T follicular helper cell (primary cell): ENCODE measurements around the gene ADAMTS13.
"Not testable (repeated sequence)": the region's sequence is repeated elsewhere in the genome, so short reads cannot be mapped to it uniquely, and the experiment has no call there.

ENCODE experiments used
- DNase-seq: peaks from one replicate; pipeline ENCODE4 v3.0.0-alpha.2; 2020; ENCODE audit warnings: low read depth

Gene ADAMTS13

GRCh38 chr9:133392308-133392707 lies 29.9 kb upstream of the ADAMTS13 start:
- not testable (repeated sequence) for DNase-seq

GRCh38 chr9:133393399-133393798 lies 28.8 kb upstream of the ADAMTS13 start:
- no peak for DNase-seq

DNA sequence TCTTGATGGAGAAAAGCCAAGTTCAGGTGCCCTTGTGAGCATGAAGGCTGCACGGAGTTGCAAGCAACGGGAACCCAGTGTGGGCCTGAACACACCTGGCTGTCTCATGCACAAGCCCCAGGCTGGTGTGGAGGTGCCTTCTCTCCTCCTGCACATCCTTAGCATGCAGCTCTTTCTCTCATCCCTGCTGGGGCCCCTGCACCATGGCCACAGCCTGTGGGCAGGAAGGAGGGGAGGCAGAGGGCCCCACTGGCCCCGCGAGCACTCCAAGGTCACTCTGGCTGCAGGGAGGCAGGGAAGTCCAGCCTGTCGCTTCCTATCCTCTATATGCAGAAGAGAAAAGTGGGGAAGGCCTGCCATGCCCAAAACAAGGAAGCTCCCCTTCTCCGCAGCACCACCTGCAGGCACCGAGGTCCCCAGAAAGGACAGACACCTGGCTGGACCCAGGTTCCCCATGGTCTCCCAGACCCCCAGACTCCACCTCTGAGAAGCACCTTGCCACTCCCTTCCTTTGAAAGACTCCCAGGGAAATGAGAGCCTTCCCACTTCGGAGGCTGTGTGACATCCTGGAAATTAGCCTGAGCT lies 27.4 kb upstream of the ADAMTS13 start:
- DNase-seq: no peak

- no peak for DNase-seq
Observed at GRCh38 chr9:133396952-133397351, 25.2 kb upstream of the ADAMTS13 start.

DNA sequence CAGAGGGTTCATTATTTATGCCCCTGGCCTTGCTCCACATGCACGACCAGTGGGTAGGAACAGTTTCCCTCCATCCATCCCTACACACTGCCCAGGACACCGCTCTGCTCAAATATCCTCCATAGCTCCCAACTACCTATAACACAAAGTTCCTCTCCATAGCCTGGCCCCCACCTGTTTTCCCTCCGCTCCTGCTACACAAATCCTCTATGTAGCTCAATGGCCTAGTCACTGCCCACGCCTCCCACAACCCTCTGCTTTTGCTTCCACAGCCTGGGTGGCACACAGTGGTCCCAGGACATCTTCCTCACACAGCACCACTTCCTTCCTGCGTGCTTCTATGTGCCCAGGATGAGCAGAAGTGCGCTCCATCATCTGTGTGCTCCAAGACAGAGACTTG lies 24.8 kb upstream of the ADAMTS13 start:
- DNase-seq: no peak

DNA sequence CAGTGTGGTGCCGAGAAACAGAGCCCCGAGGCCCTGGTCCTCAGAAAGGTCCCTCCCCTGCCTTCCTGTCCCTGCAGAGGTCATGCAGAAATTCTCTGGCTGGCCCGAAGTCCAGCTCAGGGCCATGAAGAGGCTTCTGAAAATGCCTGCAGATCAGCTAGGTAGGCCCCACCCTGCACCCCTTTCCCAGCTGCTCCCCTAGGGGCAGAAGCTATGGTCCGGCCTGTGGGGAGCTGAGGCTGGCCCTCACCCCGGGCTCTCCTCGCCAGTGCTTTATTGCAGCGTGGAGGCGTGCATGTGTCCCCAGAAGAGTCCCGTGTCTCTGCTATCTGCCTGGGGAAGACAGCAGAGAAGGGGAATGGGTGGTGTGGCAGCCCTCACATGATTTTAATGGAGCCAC lies 24.3 kb upstream of the ADAMTS13 start:
- DNase-seq: no peak

- DNase-seq: no peak
Observed at GRCh38 chr9:133400292-133400691, 21.9 kb upstream of the ADAMTS13 start.

GRCh38 chr9:133401588-133401987 lies 20.6 kb upstream of the ADAMTS13 start:
- DNase-seq: no peak

DNA sequence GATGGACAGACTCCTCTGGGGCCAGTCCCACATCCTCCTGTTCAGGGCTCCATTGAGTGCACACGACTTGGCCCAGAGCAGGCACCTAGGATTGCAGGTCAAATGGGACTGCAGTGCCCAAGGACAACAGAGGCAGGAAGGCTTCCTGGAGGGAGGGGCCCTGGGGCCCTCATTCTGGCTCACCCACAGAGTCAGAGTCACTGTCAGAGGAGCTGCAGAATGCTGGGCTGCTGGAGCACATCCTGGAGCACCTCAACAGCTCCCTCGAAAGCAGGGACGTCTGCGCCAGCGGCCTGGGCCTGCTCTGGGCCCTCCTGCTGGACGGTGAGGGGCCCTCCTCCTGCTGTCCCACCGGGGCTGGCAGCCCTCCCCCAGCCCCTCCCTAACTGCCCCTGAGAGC lies 19.5 kb upstream of the ADAMTS13 start:
- no peak for DNase-seq

- peak; percentile 45 for DNase-seq
Observed at GRCh38 chr9:133403766-133404453, 18.3 kb upstream of the ADAMTS13 start.

DNA sequence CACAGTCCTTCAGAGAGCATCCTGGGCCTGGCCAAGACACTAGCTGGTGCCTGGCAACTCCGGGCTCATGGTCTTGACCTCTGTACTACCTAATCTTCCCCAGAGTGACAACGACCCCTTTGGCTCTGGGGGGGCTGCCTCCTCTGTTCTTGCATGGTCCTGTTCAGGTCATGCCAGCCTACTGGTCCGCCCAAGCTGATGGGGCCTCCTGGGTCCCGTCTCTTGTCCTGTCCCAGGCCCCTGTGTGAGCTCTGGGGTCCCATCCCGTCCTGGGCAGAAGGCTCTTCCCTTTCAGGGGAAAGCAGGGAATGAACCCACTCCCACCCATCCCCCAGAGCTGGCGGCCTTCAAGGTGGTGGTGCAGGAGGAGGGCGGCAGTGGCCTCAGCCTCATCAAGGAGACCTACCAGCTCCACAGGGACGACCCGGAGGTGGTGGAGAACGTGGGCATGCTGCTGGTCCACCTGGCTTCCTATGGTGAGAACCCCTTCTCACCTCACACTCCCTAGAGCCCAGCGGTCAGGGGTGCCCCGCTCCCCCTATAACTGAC lies 17.6 kb upstream of the ADAMTS13 start:
- DNase-seq: no peak

DNA sequence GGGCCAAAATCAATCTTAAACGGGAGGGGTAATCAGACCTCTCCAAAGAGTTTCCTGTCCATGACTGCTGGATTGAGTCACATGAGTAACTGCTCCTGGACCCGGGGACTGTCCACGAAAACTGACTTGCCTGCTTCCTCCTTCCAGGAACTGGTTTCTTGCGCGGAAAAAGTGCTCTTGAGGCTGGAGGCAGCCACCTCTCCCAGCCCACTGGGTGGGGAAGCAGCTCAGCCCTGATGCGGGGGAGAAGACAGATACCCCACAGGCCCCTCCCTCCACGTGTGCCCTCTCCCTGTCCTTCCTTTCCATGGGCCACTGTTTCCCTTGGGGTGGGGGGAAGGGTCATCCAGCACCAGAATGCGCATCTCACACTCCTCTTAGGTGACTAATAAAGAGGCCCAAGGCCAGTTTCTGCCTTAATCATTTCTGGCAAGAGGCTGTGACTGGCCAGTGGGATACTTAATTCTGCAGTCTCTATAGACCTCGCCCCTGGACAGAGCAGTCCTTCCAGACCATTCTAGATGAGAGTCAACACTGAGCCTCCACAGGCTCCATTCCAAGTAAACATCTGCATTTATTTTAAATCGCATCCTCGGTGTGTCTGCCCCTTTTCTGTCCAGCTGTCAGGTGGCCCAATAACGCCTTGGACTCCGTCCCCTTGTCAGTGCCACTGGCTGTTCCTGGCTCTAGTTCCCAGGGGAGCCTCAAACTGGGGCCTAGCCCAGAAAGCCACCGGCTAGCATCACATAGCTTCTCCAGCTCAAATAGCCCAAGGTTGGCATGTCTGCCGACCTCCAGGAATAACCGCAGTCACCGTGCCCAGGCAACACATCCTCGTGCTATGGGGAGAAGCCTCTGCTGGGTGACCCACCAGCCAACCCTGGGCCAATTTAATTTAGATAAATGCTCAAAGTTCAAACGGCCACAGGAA lies 16.4 kb upstream of the ADAMTS13 start:
- no peak for DNase-seq

- DNase-seq: peak; percentile 71
Observed at GRCh38 chr9:133406480-133407307, 15.5 kb upstream of the ADAMTS13 start.

GRCh38 chr9:133408042-133408441 lies 14.1 kb upstream of the ADAMTS13 start:
- DNase-seq: no peak

- DNase-seq: no peak
Observed at GRCh38 chr9:133415170-133415569, 7.0 kb upstream of the ADAMTS13 start.

DNA sequence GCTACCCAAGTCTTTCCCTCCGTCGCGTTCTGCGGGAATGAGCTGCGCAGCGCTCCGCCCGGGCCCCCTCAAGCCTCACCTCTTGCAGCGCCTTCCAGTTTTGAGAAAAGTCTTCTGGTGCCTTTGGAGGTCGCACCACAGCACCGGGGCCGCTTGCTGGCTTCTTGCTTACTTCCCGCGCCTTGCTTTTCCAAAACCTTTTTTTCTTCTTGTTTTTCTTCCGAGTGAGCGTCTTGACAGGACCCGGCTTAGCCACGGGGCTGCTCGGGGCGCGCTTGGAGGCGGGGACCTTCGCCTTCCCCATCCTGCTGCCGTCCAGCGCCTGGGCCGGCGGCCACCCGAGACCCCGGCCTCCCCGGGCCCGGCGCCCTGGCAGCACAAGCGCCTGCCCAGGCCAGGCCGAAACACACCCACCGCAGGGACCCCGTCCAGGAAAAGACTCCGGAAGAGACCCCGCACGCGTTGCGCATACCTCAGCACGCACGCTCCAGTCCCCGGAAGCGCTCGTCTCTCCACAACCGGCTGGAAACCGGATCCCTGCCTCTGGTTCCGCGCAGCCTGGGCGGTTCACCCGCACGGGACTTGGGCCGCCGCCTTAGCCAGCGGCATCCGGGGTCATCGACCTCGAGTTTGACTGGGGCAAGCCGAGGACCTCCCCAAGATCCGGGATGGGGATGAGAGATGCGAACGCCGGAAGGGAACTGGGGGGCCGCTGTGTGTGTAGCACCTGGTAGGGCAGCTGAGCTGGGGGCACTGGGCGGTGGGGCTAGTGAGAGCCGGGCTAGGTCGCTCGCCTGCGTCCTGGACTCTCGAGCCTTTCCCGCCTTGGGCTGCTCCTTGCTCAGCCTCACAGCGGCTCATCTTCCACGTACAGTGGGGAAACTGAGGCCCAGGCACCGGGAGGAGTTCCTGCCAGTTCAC lies 4.4 kb upstream of the ADAMTS13 start, which contains the start of gene REXO4:
Gene REXO4 (minus strand): TSS at position 470 of the 921 bp plus-strand sequence. CDS start 166 bp downstream, at position 304.
- DNase-seq: peak; percentile 66

GRCh38 chr9:133419005-133419404 lies 3.2 kb upstream of the ADAMTS13 start:
- no peak for DNase-seq

DNA sequence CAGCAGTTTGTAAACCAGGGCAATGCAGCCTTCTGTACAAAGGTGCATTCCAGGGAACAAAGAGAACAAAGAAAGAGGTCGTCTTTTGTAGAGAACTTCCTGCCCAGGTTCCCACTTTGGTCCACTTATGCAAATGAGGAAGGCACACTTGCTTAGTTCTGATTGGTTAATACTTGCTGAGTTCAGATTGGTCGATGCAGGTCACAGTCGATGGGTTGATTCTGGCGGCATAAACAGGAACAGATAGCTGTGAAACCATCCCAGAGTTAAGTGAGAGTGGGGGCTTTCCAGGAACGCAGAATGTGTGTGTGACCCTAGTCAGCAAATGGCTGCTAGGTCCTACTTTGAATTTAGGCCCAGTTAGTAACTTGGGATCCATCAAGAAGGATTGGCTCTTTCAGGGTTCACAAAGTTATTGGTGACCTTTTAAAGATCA lies 1.8 kb upstream of the ADAMTS13 start:
- no peak for DNase-seq

DNA sequence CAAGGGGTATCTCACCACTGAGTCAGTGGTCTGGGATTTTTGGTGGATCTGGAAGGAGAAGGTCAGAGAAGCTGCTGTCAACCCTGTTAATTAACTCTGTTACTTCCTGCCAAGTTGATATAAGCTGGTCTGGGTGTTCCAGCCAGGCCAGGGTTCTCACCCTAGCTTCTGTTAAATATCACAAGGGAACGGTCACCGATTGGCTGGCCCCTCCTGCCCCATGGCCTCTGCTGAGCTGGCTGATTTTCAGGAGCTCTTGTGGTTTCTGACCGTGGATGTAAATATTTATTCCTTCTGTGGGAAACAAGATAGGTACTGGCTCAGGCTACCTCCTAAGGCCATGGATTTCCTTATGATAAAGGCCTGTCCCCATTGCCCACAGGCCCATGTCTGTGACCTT lies 1.0 kb downstream of the ADAMTS13 start:
- no peak for DNase-seq

- DNase-seq: no peak
Observed at GRCh38 chr9:133424187-133424586, 2.0 kb downstream of the ADAMTS13 start.
